CD4-positive, alpha-beta T cell treated with Interleukin-15 for 1 hour (primary cell): ENCODE data around the gene MEAK7.
"Not testable (repeated sequence)": the region's sequence is repeated elsewhere in the genome, so short reads cannot be mapped to it uniquely, and the experiment has no call there.

ENCODE experiments used
- DNase-seq: peaks from one replicate; pipeline ENCODE4 v3.0.0-alpha.2; 2020

MEAK7 gene

DNA sequence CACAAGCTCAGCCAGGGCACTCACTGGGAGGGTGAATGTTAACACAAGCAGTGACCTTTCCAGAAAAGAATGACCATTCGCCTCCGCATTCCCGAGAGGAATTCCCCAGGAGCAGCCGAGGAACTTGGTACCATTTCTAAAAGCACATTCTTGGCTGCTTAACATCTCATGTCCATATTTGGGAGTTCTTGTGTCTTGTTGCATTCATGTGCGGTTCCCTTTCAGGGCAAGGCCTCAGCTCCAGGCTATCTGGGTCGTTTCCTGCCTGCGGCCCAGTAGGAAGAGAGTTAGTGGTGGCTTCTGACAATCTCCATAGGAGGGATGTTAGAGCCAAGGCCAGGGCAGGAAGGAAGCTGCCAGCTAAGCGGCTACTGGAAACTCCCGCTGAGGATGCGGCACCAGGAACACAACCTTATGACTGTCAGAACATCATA, 27.8 kb upstream of the MEAK7 start:
- no peak for DNase-seq

DNA sequence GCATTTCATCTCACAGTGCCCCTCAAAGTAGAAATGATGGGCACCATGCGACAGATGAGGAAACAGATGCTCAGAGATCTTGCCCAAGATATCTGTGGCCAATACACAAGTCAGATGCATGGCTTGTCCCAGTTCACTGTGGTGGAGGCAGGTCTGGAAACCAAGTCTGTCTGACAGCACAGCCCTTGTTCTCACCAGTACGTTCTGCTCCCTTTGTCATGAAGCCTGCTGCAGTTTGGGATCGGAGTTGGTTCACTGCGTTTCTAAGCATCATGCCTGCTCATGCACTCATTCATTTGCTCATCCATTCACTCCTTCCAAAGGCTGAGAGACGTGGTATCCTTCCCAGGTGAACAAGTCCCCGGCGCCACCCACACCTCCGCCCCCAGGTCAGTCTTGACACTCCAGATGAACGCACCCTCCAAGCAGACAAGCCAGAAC, 27.2 kb upstream of the MEAK7 start:
- DNase-seq: no peak

DNA sequence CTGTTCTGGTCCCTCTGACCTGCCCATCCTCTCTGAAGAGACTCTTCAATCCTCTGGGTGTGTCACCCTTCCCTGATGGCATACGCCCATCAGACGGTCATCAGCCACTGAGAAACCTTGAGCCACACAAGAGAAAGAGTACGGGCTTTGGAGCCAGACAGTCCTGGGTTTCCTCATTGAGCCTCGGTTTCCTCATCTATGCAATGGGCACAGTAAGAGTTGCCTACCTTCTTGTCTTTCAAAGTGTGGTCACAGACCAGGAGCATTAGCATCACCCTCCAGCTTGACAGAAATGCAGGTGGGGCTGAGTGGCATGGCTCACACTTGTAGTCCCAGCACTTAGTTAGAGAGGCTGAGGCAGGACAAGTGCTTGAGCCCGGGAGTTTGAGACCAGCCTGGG, 26.1 kb upstream of the MEAK7 start:
- no peak for DNase-seq

DNA sequence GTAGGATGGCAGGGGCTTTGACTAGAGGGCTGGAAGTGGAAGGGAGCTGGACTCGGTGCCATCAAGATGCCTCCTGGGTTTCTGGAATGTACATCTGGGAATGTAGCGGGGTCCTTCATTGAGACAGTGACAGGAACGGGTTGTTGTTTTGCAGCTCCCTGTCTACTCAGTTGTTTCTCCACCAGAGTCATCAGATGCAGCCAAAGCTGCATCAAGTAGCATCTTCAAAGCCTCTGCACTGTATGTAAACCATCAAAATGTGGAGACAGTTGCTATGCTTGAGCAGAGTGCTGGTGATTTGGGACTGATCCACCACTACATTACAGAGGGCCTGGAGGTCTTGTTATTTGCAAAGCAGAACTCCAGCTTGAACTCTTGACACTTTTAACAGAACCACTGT, 25.1 kb upstream of the MEAK7 start:
- no peak for DNase-seq

DNA sequence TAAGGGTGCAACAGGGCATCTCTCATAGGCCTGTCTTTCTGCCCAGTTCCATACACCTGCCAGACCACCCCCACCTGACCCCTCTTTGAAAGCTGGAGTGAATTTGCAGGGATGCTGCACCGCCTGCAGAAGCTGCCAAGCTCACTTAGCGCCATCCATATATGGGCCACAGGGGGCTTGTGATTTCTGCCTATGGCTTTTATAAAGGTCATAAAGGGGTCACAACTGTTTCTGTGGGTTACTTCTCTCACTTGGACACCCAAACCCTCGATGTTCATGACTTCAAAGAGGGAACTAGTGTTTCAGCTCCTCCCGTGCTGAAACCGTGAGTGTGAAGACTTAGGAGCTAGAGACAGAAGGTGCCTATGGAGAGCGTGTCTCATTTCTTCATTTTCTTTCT, 23.9 kb upstream of the MEAK7 start:
- DNase-seq: no peak

DNA sequence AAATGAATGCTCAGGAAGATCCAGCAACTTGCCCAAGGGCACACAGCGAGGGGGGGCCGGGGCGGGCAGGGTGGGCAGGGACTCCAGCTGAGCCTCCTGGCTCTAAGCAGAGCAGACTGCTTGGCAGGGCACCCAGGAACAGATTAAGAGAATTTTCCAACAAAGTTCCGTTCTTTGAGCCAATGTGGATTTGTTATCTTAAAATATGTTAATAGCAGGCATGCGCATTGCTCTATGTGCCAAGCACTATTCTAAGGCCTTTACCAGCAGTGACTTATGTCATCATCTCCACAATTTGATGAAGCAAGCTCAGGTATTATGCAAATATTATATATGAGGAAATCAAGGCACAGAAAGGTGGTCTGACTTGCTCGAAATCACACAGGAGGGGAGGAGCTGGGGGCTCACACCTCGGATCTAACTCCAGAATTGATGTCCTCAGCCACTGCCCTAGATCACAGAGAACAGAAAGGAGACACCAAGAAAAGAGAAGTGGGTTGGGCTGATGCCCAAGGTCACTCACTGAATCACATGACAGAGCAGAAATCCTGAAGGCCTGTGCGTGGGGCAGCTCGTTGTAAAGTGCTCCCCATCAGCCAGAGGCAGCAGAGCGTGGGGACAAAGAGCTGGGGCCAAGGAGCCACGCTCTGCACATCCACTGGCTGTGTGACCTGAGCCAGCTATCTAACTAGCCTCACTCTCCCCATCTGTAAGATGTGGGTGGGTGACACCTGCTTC, 23.2 kb upstream of the MEAK7 start:
- peak; percentile 38 for DNase-seq

DNA sequence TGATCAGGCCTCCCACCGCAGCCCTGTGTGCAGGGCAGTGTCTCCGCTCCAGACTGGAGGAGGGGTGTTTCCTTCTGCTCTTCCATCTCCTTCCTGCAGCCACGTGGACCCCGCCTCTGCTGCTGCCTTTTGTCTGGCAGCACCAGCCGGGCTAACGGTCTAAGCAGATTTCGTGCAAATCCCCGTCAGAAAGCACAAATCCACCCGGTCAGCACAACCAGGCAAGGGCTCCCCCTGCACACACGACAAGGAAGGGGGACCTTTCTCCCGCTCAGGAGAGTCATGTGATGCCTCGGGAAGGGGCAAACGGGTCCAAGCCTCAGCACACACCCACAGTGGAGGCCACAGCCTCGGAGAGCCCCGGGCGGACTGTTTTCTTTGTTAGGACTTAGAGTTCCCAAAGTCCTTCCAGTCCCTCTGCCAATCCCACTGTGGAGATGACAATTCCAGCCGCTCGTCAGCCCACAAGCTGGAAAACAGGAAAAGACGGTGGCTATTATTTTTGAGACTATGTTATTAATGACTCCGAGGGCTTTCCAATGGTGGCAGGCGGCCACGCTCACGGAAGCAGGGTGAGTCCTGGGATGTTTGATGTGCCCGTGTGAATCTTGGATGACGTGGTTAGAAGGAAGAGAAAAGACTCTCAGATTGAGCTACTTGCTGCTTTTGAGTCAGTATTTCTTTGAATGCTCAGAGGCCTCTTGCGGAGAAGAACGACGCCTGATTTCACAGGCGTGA, 22.5 kb upstream of the MEAK7 start:
- DNase-seq: no peak

DNA sequence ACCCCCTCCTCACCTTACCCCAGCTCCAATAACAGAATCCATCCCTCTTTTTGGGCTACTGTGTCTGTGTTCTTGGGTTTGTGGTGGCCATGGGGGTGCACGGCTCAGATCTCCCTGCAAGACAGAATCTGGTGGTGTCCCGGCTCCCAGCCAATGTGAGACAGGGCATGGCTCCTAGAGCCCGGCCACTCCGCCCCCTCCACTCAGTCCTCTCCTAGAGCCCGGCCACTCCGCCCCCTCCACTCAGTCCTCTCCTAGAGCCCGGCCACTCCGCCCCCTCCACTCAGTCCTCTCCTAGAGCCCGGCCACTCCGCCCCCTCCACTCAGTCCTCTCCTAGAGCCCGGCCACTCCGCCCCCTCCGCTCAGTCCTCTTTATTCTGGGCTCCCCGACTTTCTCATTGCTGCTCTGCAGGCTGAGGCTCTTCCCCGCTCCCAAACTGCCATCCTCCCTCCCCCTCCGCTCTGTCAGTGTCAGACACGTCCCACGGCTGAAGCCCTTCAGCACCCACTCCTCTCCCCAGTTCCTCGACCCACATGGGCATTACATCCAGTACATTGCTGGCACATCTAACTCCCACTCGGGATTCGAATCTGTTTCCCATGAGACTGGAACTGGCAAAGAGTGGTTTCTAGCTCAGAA, 20.6 kb upstream of the MEAK7 start:
- DNase-seq: not testable (repeated sequence)

DNA sequence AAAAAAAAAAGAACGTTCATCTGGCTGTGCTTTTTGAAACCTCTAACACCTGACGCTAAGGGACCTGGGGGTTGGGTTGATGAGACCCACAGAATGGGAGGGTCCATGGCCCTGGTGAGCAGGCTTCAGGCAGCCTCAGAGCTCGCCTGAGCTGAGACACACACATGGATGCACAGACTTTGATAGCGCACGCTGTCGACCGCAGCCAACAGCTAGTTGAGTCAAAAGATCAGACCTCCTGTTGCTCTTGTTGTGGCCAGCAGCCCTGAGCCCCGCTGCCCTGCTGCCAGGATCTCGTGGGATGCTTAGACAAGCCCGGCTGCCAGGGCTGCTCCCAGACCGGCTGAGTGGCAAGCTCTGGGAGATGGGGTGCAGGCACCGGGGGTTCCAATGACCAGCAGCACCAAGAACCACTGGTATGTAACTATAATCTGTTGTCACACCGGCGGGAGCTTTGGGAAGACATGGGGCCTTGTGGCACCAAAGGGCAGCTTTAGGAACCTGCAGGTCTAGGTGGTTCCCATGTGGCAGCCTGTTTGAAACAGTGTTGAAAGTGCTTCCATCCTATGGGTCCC, 20.0 kb upstream of the MEAK7 start:
- DNase-seq: no peak

DNA sequence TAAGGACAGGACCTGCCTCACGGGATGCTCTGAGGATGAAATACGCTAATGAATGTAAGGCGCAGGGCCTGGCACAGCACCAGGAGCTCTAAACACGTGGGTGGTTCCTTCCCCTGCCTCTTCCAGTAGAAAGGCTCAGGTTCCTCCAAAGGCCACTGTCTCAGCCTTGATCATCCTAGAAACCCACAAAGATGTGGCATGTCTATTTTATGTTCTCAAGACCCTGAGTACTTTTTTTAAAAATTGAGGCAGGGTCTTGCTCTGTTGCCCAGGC, 17.0 kb upstream of the MEAK7 start:
- DNase-seq: no peak

DNA sequence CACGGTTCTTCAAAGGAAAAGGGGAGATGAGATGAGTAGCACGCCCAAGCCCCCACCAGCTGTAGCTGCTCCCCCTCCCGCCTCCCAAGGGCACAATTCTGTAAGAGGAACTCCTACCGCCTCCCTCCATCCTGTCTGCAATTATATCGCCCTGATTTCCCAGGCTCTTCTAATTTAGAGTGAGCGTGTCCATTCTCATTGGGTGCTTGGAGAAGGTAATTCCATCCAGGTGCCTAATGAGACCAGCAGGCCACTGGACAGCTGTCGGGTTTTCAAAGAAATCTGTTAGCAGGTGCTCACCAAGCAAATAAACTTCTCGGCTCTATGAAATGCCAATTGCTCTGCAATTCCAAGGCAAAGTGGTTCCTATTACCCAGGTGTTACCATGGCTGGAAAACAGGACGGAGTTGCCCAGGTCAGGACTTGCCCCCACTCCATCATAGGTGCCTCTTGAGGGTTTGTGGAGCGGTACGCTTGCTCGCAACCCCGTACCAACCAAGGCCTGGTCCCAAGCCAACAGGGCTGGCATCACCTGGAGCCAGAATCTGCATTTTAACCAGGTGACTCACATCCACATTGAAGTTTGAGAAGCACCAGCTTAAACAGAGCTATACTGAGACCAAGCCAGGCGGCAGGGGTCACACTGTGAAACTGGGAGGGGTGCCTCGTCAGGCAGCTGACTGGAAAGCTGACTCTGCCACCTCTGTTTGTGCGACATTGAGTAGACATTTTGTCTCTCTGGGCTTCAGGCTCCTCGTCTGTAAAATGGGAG, 16.5 kb upstream of the MEAK7 start:
- no peak for DNase-seq

DNA sequence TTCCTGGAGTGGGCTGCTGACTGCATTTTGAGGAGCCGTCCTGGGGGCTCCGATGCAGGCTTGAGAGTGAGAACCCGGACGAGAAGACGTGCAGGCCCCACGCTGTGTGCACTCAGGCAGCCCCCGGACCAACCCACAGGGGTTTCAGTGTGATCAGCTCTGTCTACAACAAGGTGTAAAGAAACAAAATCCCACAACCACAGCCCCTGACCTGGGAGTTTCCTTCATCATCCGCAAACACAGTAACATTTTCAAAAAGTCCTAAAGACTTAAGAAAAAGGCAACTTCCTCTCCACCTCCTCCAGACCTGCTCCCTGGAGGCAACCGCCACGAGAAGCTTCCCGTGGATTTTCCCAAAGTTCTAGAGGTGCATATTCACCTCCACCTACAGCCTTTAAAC, 15.4 kb upstream of the MEAK7 start:
- no peak for DNase-seq

DNA sequence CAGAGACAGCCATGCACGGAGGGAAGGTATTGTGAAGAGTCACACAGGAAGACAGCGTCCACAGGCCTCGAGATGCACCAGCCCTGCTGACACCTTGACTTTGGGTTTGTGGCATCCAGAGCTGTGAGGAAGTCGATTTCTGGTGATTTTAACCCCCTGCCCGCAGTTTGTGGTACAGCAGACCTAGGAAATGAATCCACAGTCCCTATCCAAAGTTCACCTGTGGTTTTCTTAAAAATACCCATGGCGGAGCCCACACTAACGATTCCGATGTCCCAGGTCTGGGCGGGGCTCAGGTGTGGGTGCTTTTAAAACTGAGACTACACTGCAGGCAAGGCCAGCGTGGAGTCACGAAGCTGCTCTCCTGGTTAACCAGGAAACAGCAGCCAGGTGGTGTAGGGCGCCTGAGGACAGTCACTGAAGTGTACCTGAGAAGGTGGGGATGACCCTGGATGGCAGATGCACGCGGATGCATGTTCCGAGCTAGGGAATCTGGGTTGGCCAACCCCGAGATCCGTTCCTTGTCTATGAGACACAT, 14.4 kb upstream of the MEAK7 start:
- peak; percentile 55 for DNase-seq

DNA sequence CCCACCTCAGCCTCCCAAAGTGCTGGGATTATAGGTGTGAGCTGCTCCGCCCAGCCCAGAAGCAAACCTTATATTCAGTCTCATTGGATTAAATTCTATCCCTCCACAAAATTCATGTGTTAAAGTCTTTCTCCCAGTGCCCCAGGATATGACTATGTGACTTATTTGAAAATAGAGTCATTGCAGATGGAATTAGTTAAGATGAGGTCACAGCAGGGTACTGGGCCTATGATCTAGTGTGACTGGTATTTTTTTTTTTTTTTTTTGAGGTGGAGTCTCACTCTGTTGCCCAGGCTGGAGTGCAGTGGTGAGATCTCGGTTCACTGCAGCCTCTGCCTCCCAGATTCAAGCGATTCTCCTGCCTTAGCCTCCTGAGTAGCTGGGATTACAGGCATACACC, 13.8 kb upstream of the MEAK7 start:
- DNase-seq: not testable (repeated sequence)

DNA sequence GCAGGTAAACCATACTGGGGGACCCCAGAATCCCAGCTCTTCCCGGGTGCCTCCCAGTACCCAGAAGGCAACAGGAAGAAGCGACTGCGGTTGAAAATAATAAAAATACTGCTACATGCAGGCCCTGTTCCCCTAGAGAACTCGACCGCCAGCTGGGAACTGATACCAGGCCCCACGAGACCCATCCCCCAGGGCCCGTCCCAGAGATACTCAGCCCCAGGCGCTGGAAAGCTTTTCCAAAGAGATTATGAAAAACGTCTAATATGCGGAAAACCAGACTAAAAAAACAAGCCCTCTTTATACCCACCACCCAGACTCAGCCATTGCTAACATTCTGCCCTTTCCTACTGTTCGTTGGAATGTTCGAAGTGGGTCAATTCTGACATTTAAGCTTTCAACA, 12.9 kb upstream of the MEAK7 start:
- no peak for DNase-seq

DNA sequence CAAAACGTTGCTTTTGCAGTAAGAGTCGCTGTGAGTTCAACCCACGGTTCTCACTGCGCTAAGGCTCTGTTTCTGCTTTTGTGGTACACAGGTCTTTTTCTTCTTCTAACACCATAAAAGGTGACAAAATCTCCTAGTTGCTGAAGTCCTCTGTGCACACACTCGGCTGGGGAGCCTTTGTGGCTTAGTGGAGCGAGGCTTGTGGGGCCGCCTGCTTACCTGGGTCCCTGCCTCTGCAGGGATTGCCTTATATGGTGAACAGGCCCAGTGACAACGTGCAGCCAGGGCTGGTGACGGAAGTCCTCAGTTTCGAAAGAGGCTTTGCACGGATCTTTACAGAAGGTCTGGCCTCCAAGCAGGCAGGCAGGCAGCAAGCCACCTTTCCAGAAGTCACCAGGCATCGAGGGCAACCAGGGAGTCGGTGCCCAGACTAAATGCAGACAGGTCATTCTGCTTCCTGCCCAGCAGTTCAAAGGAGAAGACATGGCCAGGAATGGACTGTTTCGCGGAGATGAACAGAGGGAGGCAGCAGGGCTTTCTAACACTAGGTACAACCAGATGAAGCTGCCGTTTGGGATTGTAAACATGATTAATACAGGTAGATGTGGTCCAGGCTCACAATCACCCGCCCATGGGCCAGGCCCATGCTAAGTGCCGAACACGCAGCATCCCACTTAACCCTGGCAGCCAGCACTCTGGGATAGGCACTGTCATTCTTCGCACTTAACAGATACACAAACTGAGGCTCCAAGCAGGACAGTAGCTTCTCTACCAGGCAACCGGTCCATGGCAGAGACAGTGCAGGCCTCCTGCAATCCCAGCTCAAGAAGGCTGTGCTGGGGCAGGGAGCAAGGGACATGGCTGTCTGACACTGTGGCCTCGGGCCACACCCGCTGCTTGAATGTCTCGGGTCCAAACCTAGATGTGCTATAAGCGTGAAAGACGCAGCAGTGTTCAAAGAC, 10.7 kb upstream of the MEAK7 start:
- DNase-seq: peak; percentile 86

DNA sequence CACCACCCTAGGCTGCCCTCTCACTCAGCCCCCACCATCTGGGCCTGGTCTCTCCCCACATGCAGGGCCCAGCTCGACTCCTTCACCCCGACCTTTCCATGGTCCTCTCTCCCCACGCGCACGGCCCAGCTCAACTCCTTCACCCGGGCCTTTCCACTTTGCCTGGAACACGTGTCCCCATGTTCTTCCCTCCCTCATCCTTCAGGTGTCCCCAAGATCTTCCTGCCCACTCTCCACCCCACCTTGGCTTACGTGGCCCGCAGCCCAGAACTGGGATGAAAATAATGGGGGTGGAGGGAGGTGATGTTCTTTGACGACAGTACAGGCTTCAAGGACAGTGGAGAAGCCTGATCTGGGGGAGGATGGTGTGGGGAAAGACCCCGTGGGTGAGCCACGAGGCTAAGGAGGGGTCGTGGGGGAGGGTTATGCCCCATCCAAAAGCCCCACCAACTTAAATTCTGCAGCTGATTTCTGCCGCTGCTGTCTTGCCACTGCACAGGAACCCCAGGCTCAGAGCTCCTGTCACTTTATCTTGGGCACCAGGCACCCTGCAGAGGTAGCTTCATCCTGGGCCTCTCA, 9.9 kb upstream of the MEAK7 start:
- no peak for DNase-seq

DNA sequence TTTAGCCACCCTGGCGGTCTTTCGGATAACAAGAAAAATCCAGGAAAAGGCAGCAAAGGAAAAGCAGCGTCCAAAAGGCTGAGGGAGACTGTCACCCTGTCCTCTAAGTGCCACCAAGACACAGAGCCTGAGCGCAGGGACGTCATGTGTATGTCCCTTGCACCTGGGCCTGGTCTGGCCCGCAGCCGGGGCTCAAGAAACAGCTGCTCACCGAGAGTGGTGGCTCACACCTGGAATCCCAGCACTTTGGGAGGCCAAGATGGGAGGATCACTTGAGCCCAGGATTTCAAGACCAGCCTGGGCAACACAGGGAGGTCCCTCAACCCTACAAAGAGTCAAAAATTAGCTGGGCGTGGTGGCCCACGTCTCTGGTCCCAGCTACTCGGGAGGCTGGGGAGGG, 9.2 kb upstream of the MEAK7 start:
- DNase-seq: no peak

DNA sequence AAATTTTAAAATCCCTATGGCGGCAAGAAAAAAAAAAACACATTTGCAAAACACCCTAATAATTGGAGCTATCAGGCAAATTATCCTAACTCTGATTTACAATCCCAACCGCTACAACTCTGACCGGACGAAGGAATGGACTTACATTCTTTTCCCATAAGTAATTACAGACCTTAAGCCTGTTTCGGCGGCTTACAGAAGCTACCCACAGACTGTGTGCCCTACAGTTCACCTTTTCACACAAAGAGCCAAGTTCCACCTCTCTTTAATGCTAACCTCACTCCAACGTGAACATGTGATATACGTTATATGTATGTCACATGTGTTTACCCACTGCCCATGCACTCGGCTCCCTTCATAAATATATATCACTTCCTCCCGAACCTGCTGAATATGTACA, 8.7 kb upstream of the MEAK7 start:
- DNase-seq: no peak

DNA sequence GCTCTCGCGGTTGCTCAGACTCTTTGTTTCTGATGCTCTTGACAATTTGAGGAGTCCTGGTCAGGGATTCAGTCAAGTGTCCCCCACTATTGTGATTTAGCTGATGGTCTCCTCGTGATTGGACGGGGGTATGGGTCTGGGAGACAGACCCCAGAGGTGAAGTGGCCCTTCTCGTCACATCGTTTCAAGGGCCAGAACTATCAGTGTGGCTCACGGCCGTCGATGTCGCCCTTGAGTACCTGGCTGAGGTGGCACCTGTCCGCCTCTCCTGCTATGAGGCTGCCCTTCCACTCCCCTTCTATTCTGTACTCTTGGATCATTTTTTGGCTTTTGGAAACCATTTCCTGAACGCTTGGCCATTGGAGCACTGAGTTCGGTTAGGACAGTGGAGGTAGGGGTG, 7.4 kb upstream of the MEAK7 start:
- DNase-seq: no peak

DNA sequence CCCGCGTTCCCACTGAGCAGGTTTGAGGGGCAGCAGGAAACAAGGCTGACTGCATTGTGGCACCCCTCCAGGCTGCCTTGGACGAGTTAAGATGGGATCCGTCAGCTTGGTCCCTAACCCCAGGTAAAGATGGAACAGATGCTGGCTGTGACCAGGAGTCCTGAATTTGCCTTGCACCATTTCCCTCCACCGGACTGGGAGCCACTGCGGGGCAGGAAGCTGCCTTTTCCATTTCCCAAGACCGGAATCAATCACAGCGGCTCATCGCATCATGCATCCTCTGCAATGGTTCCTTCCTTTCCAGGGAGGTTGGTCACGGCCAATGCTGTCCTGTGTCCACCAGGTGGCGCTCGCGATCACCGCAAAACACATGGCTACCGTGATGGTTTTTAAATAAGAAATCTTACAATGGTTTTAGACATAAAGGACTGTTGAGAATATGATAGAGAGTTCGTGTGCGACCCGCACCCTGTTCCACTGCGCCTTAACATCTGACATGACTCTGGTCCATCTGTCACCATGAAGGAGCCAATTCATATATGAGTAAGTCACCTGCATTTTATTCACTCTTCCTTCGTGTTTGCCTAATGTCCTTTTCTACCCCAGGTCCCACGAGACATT, 6.8 kb upstream of the MEAK7 start:
- DNase-seq: peak; percentile 77
